Measurements from ENCODE around the gene MIPOL1.

The MIPOL1 gene

GRCh38 chr14:37587131-37587803 is 389.5 kb downstream of the MIPOL1 start:
- no peak for DNase-seq (ENCODE audit: low read depth)

- DNase-seq (ENCODE audit: low read depth), result no peak
Measured at GRCh38 chr14:37587881-37588666, 390.3 kb downstream of the MIPOL1 start.

GRCh38 chr14:37588667-37588955 is 390.9 kb downstream of the MIPOL1 start:
- DNase-seq (ENCODE audit: low read depth), result no peak

- no peak for DNase-seq (ENCODE audit: low read depth)
Measured at GRCh38 chr14:37588956-37589714, 391.4 kb downstream of the MIPOL1 start.

- no peak for DNase-seq (ENCODE audit: low read depth)
Measured at GRCh38 chr14:37589715-37590427, 392.1 kb downstream of the MIPOL1 start.

- DNase-seq (ENCODE audit: low read depth), result no peak
Measured at GRCh38 chr14:37590428-37591139, 392.8 kb downstream of the MIPOL1 start.

- no peak for DNase-seq (ENCODE audit: low read depth)
Measured at GRCh38 chr14:37591311-37591940, 393.7 kb downstream of the MIPOL1 start.

GRCh38 chr14:37591941-37592481 is 394.3 kb downstream of the MIPOL1 start:
- DNase-seq (ENCODE audit: low read depth), result no peak

GRCh38 chr14:37592482-37593408 is 395.0 kb downstream of the MIPOL1 start:
- DNase-seq (ENCODE audit: low read depth), result no peak

GRCh38 chr14:37593511-37594237 is 395.9 kb downstream of the MIPOL1 start:
- no peak for DNase-seq (ENCODE audit: low read depth)

GRCh38 chr14:37594238-37594970 is 396.7 kb downstream of the MIPOL1 start:
- DNase-seq (ENCODE audit: low read depth), result peak; percentile 73

- DNase-seq (ENCODE audit: low read depth), result no peak
Measured at GRCh38 chr14:37594971-37595808, 397.5 kb downstream of the MIPOL1 start, which contains the start of the genes FOXA1 and TTC6. FOXA1 (minus strand) TSS chr14:37595249; CDS start chr14:37594972, 277 bp downstream. TTC6 (plus strand) TSS chr14:37595629; CDS start chr14:37622065, 26,436 bp downstream.

GRCh38 chr14:37595809-37596621 is 398.3 kb downstream of the MIPOL1 start:
- no peak for DNase-seq (ENCODE audit: low read depth)

- no peak for DNase-seq (ENCODE audit: low read depth)
Measured at GRCh38 chr14:37596790-37597472, 399.2 kb downstream of the MIPOL1 start.

- DNase-seq (ENCODE audit: low read depth), result no peak
Measured at GRCh38 chr14:37597538-37597913, 399.8 kb downstream of the MIPOL1 start.

Measured in stromal cell of bone marrow (primary cell).